Ramos (cell line): ENCODE measurements around the gene CHN1.

Source experiments
- in situ Hi-C: fragments of 300-500 bp; cut with MboI; formaldehyde crosslinking; loops from one replicate; pipeline ENCODE4 v1.14.3; 2022; ENCODE audit warnings: low sequenced_read_pairs; ENCODE audit not compliant: unreplicated experiment

CHN1 gene

DNA sequence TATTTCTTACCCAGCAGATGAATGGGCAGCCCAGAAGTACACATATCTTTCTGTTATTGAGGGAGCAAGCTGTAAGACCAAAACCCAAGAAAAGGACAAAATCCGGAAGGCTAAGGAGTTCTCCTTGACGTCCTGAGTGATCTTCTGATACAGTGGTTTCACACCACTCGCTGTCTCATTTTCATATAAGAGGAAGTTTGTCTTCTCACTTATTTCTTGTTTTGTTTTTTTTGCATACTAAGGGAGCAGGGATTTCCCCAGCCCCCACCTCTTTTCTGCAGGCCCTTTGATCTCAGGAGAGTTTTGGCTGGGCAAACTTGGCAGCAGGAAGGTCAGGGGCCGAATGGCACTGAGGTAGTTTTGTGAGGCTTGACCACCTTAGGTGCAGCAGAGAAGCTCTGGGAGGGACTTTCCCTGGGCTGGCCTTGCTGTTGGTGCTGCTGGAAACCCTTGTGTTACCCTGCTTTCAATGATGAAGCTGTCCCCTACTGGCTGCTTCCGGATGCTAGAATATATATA lies 254.2 kb downstream of the CHN1 start:
- in situ Hi-C loops, result no loop called here

DNA sequence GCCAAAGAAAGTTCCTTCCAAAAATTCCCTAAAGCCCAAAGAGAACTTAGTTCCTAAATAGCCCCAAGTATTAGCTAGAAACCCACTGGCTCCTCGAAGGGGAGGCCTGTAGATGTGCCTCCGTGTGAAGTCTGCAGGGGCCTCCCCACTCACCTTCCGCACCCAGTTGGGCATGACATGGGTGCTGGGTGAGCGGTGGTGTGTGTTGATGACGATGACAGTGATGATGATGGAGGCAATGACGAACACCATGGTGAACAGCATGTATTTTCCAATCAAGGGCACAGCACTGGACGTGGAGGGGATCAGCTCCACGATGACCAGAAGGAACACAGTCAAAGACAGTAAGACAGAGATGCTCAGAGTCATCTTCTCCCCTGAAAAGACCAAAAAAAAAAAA lies 255.4 kb downstream of the CHN1 start:
- in situ Hi-C loops, result no loop called here

DNA sequence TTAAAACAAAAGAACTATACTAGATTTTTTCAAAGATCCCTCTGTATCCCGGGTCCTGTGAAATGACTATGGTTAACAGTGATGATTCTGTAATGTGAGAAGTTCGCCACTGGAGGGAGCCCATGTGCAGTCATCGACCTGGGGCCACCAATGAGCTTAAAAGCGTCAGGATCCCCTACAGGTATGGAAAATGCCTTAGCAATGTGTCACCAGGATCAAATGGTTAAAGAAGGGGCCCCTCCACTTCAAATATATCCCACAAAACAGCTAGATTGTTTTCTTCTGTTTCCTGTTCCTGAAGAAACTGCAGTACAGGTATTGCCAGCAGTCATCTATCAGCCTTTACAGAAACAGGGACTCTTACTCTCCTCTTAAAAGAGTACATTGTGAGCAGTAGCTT lies 256.2 kb downstream of the CHN1 start:
- in situ Hi-C loops, result no loop called here
